Body of pancreas (tissue), 4 donors: ENCODE measurements around the gene MUC5B. TPM values are rescaled to one million over a fixed set of nuclear protein-coding genes. Genes with fewer than 3 reads are reported as not detected.

Source experiments
- ATAC-seq: fragments of 150-250 bp; one replicate; pipeline ENCODE4 v1.9.1; 2016
- DNase-seq, 4 donors: peaks; one replicate each; pipeline ENCODE4 v3.0.0-alpha.2; 2019
- H3K27ac ChIP-seq, 4 donors: fragments of 200-600 bp; sonication (generic); 1 replicate in 3 of 4; 2 replicates in 1 of 4; pipeline versions ENCODE4 v1.5.1 to v1.6.1; 2016 to 2019; ENCODE audit warnings: mild to moderate bottlenecking in 1 of 4, mixed read lengths in 1 of 4, moderate library complexity in 1 of 4
- H3K27me3 ChIP-seq, 2 donors: fragments of 200-600 bp; sonication (generic); one replicate each; pipeline ENCODE4 v1.6.0; 2016; ENCODE audit warnings: mild to moderate bottlenecking in 1 of 2
- H3K36me3 ChIP-seq, 2 donors: fragments of 200-600 bp; sonication (generic); replicated peaks in 1 of 2; 2 replicates each; pipeline ENCODE4 v1.5.1; 2016; ENCODE audit warnings: low read depth in 2 of 2; ENCODE audit not compliant: insufficient read depth in 1 of 2
- H3K4me1 ChIP-seq: fragments of 200-600 bp; sonication (generic); one replicate; pipeline ENCODE4 v1.6.0; 2016
- H3K4me3 ChIP-seq, 2 donors: fragments of 200-600 bp; sonication (generic); 1 replicate in 1 of 2; 2 replicates in 1 of 2; pipeline ENCODE4 v1.5.1; 2016 to 2019
- H3K9me3 ChIP-seq, 3 donors: fragments of 200-600 bp; sonication (generic); 1 replicate in 2 of 3; 2 replicates in 1 of 3; pipeline ENCODE4 v1.5.1; 2016
- CTCF ChIP-seq, 7 experiments: fragments of 450-650 bp in 4 of 7; fragments of 200-600 bp in 3 of 7; sonication (generic) in 3 of 7; IDR thresholded peaks; one replicate each; pipeline ENCODE4 v1.5.1; 2016 to 2019; ENCODE audit warnings: antibody characterized with exemption in 7 of 7
- POLR2A ChIP-seq, 3 donors: fragments of 450-650 bp; IDR thresholded peaks; one replicate each; pipeline ENCODE4 v1.6.1; 2016; ENCODE audit warnings: antibody characterized with exemption in 3 of 3, mild to moderate bottlenecking in 2 of 3
- WGBS, 2 donors: methylation state at CpG; one replicate each; pipeline ENCODE4 v1.1.5; 2017; 5-methylcytosine and 5-hydroxymethylcytosine counted together
- intact Hi-C: fragments of 100-400 bp; cut with DNase I; formaldehyde crosslinking; loops from one replicate; pipeline ENCODE4 v1.15.1; 2023
- total RNA-seq, 2 donors: library from RNA; depleted of rRNA; stranded (reverse); fragments of >200 nt; gene quantifications; one replicate each; pipeline ENCODE4 v1.1.0, GENCODE V29; 2016

Gene MUC5B
- total RNA-seq, 2 donors from 2014 or later: 4.6 to 11.4 TPM

GRCh38 chr11:1217151-1217550, 5.7 kb upstream of the MUC5B start:
- Histone ChIP-seq H3K4me3 (no peak overlapping the region), H3K9me3 (no peaks in the 10 kb centered on the region), H3K27ac (no peak overlapping the region), H3K36me3 (no peaks in the 10 kb centered on the region), H3K4me1 (peaks cover 7% of the 10 kb centered on the region), H3K27me3 (peaks cover 0 to 18% of the 10 kb centered on the region in 2 donors)
- 81 to 82% methylated on average over 16 to 17 of the region's 17 CpGs for WGBS, 2 donors
- TF ChIP-seq POLR2A (IDR thresholded peaks at IDR 0.05): no peak
- no peak for TF ChIP-seq CTCF (IDR thresholded peaks at IDR 0.05)
- intact Hi-C loops: no loop called here
- DNase-seq (peak in 1 of 4 donors; percentile 0), ATAC-seq (no peak)

GRCh38 chr11:1218256-1218787, 4.5 kb upstream of the MUC5B start:
- peaks cover 0 to 18% of the 10 kb centered on the region in 2 donors for H3K27me3 ChIP-seq
- no peak overlapping the region for H3K27ac ChIP-seq
- TF ChIP-seq CTCF (IDR thresholded peaks at IDR 0.05): no peak
- no peak for TF ChIP-seq POLR2A (IDR thresholded peaks at IDR 0.05)
- H3K9me3 ChIP-seq: no peaks in the 10 kb centered on the region
- peaks cover 16% of the 10 kb centered on the region for H3K4me1 ChIP-seq
- no peak for ATAC-seq
- WGBS, 2 donors: 50 to 63% methylated on average over 12 to 15 of the region's 15 CpGs
- no peak overlapping the region for H3K4me3 ChIP-seq
- DNase-seq: peak in 1 of 4 donors; percentile 0
- H3K36me3 ChIP-seq: no peaks in the 10 kb centered on the region
- intact Hi-C loops: no loop called here

- no peak overlapping the region for H3K27ac ChIP-seq
- H3K9me3 ChIP-seq: no peaks in the 10 kb centered on the region
- H3K4me3 ChIP-seq: no peak overlapping the region
- peaks cover 16% of the 10 kb centered on the region for H3K4me1 ChIP-seq
- ATAC-seq: no peak
- no peak for TF ChIP-seq POLR2A (IDR thresholded peaks at IDR 0.05)
- TF ChIP-seq CTCF (IDR thresholded peaks at IDR 0.05): no peak
- peak in 1 of 4 donors; percentile 4 for DNase-seq
- peaks cover 0 to 18% of the 10 kb centered on the region in 2 donors for H3K27me3 ChIP-seq
- no peaks in the 10 kb centered on the region for H3K36me3 ChIP-seq
- 75% methylated on average over 16 of the region's 16 CpGs; no CpG with 5 or more reads in 1 of the 2 donors for WGBS, 2 donors
- intact Hi-C loops: no loop called here
These were observed 3.9 kb upstream of the MUC5B start for GRCh38 chr11:1218788-1219445.

DNA sequence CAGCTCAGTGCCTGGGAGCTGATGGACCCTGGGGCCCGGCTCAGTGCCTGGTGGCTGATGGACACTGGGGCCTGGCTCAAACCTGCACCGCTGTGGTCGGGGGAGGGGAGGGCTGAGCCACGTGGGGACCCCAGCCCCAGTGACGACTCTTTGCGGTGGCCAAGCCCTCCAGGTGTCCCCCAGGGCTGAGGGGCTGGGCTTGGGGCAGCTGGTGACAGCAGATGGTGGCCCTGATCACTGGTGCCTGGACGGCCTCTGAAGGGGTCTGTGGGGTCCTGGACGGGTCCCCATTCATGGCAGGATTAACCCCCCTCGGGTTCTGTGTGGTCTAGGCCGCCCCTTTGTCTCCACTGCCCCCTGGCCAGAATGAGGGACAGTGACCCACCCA, 3.4 kb upstream of the MUC5B start:
- Histone ChIP-seq H3K9me3 (no peaks in the 10 kb centered on the region), H3K4me3 (no peak overlapping the region), H3K27me3 (peaks cover 0 to 18% of the 10 kb centered on the region in 2 donors), H3K27ac (no peak overlapping the region), H3K36me3 (no peaks in the 10 kb centered on the region), H3K4me1 (peaks cover 16% of the 10 kb centered on the region)
- DNase-seq (peak in 2 of 4 donors; percentile 2 to 9), ATAC-seq (no peak)
- TF ChIP-seq CTCF (IDR thresholded peaks at IDR 0.05) (no peak), POLR2A (IDR thresholded peaks at IDR 0.05) (no peak)
- intact Hi-C loops: no loop called here
- WGBS, 2 donors: 42 to 83% methylated on average over 1 to 9 of the region's 10 CpGs
